ENCODE results near the gene BEX3.

The BEX3 gene

DNA sequence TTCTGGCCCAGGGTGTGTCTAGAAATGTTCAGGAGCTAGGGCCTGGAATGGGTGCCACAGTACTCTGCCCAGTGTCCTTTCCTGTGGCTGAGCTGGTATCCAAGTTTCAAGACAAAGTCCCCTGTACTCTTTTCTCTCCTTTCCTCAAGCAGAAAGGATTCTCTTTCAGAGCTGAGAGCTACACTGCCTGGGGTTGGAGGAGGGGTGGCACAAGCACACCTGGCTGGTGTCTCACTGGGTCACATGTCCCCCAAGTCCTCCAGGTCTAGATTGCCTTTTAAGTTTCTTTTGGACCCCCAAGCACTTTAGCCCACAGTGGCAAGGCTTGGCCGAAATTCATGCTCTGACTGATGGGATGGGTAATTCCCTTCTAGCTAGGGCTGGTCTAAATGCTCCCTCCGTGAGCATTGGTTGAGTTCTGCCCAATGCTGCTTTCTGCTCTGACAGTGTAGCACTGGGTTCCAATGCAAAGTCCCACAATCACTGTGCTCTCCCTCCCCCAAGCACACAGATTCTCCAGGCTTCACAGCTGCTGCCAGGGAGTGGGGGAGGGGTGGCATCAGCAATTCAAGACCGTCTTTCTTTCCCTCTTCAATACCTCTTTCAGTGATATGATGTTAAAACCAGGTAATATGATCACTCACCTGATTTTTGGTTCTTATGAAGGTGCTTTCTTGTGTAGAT lies 47.8 kb downstream of the BEX3 start:
- no peak for DNase-seq (ENCODE audit: low spot score)

All from D341Med (cell line).